Retinal pigment epithelial cell (primary cell): ENCODE results near the gene PAX8.
"Not testable (repeated sequence)": the region's sequence is repeated elsewhere in the genome, so short reads cannot be mapped to it uniquely, and the experiment has no call there.

Experiments
- DNase-seq: peaks from one replicate; pipeline ENCODE4 v3.0.0-alpha.2; 2010; ENCODE audit warnings: low read depth
- H3K4me3 ChIP-seq: 2 replicates; pipeline ENCODE4 v1.5.1; 2011; ENCODE audit warnings: mild to moderate bottlenecking, low read length, control low read depth, moderate library complexity
- CTCF ChIP-seq: conservative IDR thresholded peaks from 2 replicates; pipeline ENCODE4 v1.5.1; 2011; ENCODE audit warnings: low read depth, low read length, control low read depth, inconsistent platforms

PAX8 gene

GRCh38 chr2:113297590-113297989 lies 18.9 kb upstream of the PAX8 start:
- not testable (repeated sequence) for DNase-seq, H3K4me3 ChIP-seq
- peak; percentile 39 for TF ChIP-seq CTCF

- H3K4me3 ChIP-seq: no peak overlapping the region
- no peak for TF ChIP-seq CTCF
- no peak for DNase-seq
Observed at GRCh38 chr2:113291191-113291590, 12.5 kb upstream of the PAX8 start.

- H3K4me3 ChIP-seq: not testable (repeated sequence)
- peak; percentile 53 for DNase-seq
Observed at GRCh38 chr2:113288674-113289149, 10.0 kb upstream of the PAX8 start.

GRCh38 chr2:113288117-113288673 lies 9.5 kb upstream of the PAX8 start:
- not testable (repeated sequence) for H3K4me3 ChIP-seq, DNase-seq

GRCh38 chr2:113285816-113286215 lies 7.1 kb upstream of the PAX8 start:
- DNase-seq: no peak
- H3K4me3 ChIP-seq: no peak overlapping the region
- no peak for TF ChIP-seq CTCF

GRCh38 chr2:113284999-113285398 lies 6.3 kb upstream of the PAX8 start:
- DNase-seq, H3K4me3 ChIP-seq: not testable (repeated sequence)

GRCh38 chr2:113284476-113284875 lies 5.8 kb upstream of the PAX8 start:
- DNase-seq: no peak
- TF ChIP-seq CTCF: no peak
- no peak overlapping the region for H3K4me3 ChIP-seq

- peak; percentile 72 for DNase-seq
- TF ChIP-seq CTCF: no peak
- H3K4me3 ChIP-seq: no peak overlapping the region
Observed at GRCh38 chr2:113283704-113284284, 5.1 kb upstream of the PAX8 start.
